DLD1 (cell line): ENCODE results near the gene TMEM9B.
"Not testable (repeated sequence)": the region's sequence is repeated elsewhere in the genome, so short reads cannot be mapped to it uniquely, and the experiment has no call there.

Source experiments
- in situ Hi-C: cut with HindIII; loops from 2 replicates; pipeline ENCODE4 v1.10.0; 2017; ENCODE audit warnings: low sequenced_read_pairs

Gene TMEM9B

GRCh38 chr11:8979365-8979764 lies 15.1 kb upstream of the TMEM9B start:
- in situ Hi-C loops, result not testable (repeated sequence)

GRCh38 chr11:8973121-8973520 lies 8.9 kb upstream of the TMEM9B start:
- in situ Hi-C loops, result no loop called here

GRCh38 chr11:8971924-8972316 lies 7.7 kb upstream of the TMEM9B start:
- in situ Hi-C loops, result no loop called here

GRCh38 chr11:8971196-8971923 lies 7.1 kb upstream of the TMEM9B start:
- in situ Hi-C loops, result no loop called here

GRCh38 chr11:8967184-8967583 lies 2.9 kb upstream of the TMEM9B start:
- in situ Hi-C loops, result no loop called here

- in situ Hi-C loops, result no loop called here
These were observed 496 bp downstream of the TMEM9B start for GRCh38 chr11:8963569-8964323.

GRCh38 chr11:8962841-8963240 lies 1.4 kb downstream of the TMEM9B start:
- in situ Hi-C loops, result no loop called here

- in situ Hi-C loops, result no loop called here
These were observed 2.8 kb downstream of the TMEM9B start for GRCh38 chr11:8961401-8961800.

GRCh38 chr11:8959546-8960166 lies 4.6 kb downstream of the TMEM9B start:
- in situ Hi-C loops, result no loop called here

GRCh38 chr11:8956860-8957259 lies 7.4 kb downstream of the TMEM9B start:
- in situ Hi-C loops, result no loop called here

- in situ Hi-C loops, result no loop called here
These were observed 15.4 kb downstream of the TMEM9B start for GRCh38 chr11:8948886-8949285.

GRCh38 chr11:8947230-8947943 lies 16.9 kb downstream of the TMEM9B start:
- in situ Hi-C loops, result no loop called here

GRCh38 chr11:8942518-8943066 lies 21.6 kb downstream of the TMEM9B start, which contains the start of gene ASCL3:
TSS of gene ASCL3 (minus strand) at chr11:8943016. CDS start at chr11:8938161, 4,855 bp downstream.
- in situ Hi-C loops, result no loop called here

- in situ Hi-C loops, result no loop called here
These were observed 22.7 kb downstream of the TMEM9B start for GRCh38 chr11:8941341-8942103.

- in situ Hi-C loops, result no loop called here
These were observed 26.6 kb downstream of the TMEM9B start for GRCh38 chr11:8937659-8938058.

GRCh38 chr11:8937159-8937558 lies 27.1 kb downstream of the TMEM9B start:
- in situ Hi-C loops, result no loop called here

GRCh38 chr11:8935789-8936188 lies 28.5 kb downstream of the TMEM9B start:
- in situ Hi-C loops, result not testable (repeated sequence)

- in situ Hi-C loops, result no loop called here
These were observed 29.3 kb downstream of the TMEM9B start for GRCh38 chr11:8934742-8935488.

- in situ Hi-C loops, result no loop called here
These were observed 30.3 kb downstream of the TMEM9B start for GRCh38 chr11:8933931-8934330.
